NB4 (cell line): ENCODE data around the gene FA2H.

Source experiments
- CTCF ChIP-seq: IDR thresholded peaks from one replicate; pipeline ENCODE4 v1.5.1; 2012; ENCODE audit warnings: low read depth, low read length
- MYC ChIP-seq: IDR thresholded peaks from 2 replicates; pipeline ENCODE4 v1.6.1; 2011; ENCODE audit warnings: low read depth, low read length
- POLR2A ChIP-seq: IDR thresholded peaks from 2 replicates; pipeline ENCODE4 v1.6.1; 2011; ENCODE audit warnings: mild to moderate bottlenecking; ENCODE audit not compliant: insufficient read length; ENCODE audit errors: extremely low read depth

GRCh38 chr16:74735554-74735953, 39.1 kb downstream of the FA2H start:
- TF ChIP-seq CTCF, result no peak
- no peak for TF ChIP-seq POLR2A
- no peak for TF ChIP-seq MYC
